Tibial nerve (tissue), 4 donors: Measurements from ENCODE around the gene RNF157. TPM values are rescaled to one million over a fixed set of nuclear protein-coding genes. Genes with fewer than 3 reads are reported as not detected.
"Not testable (repeated sequence)": the region's sequence is repeated elsewhere in the genome, so short reads cannot be mapped to it uniquely, and the experiment has no call there.

Experiments used
- DNase-seq, 2 donors: peaks; one replicate each; pipeline ENCODE4 v3.0.0-alpha.2; 2019; ENCODE audit warnings: low spot score in 2 of 2
- H3K27ac ChIP-seq, 4 donors: fragments of 200-600 bp; sonication (generic) in 3 of 4; one replicate each; pipeline ENCODE4 v1.5.1; 2017 to 2019; ENCODE audit warnings: mild to moderate bottlenecking in 1 of 4
- H3K27me3 ChIP-seq, 2 donors: fragments of 200-600 bp; sonication (generic) in 1 of 2; one replicate each; pipeline versions ENCODE4 v1.5.1 to v1.6.0; 2017 to 2019
- H3K36me3 ChIP-seq, 3 donors: fragments of 200-600 bp; sonication (generic); one replicate each; pipeline ENCODE4 v1.5.1; 2018 to 2019
- H3K4me1 ChIP-seq, 4 donors: fragments of 200-600 bp; sonication (generic) in 3 of 4; one replicate each; pipeline ENCODE4 v1.5.1; 2017 to 2019
- H3K4me3 ChIP-seq, 4 donors: fragments of 200-600 bp; sonication (generic) in 3 of 4; one replicate each; pipeline ENCODE4 v1.5.1; 2017 to 2019; ENCODE audit warnings: mild to moderate bottlenecking in 1 of 4, moderate library complexity in 1 of 4
- H3K9me3 ChIP-seq, 4 donors: fragments of 200-600 bp; sonication (generic) in 3 of 4; one replicate each; pipeline ENCODE4 v1.5.1; 2017 to 2019
- EP300 ChIP-seq, 2 donors: sonication (generic); formaldehyde crosslinking; IDR thresholded peaks; one replicate each; pipeline ENCODE4 v1.6.1; 2017; ENCODE audit warnings: antibody characterized with exemption in 2 of 2, mild to moderate bottlenecking in 1 of 2
- POLR2A ChIP-seq, 2 donors: fragments of 450-650 bp; IDR thresholded peaks; one replicate each; pipeline ENCODE4 v1.6.1; 2017; ENCODE audit warnings: antibody characterized with exemption in 2 of 2, mild to moderate bottlenecking in 2 of 2, moderate library complexity in 2 of 2
- WGBS, 2 donors: methylation state at CpG; one replicate each; pipeline ENCODE4 v1.1.5; 2018; 5-methylcytosine and 5-hydroxymethylcytosine counted together
- total RNA-seq, 4 donors: library from RNA; depleted of rRNA; stranded (reverse); fragments of >200 nt; gene quantifications; one replicate each; pipeline ENCODE4 v1.1.0, GENCODE V29; 2016
- TF ChIP-seq, protein P1 (sequence below), 5 experiments: fragments of 200-600 bp in 3 of 5; fragments of 450-650 bp in 2 of 5; sonication (generic) in 3 of 5; IDR thresholded peaks; one replicate each; pipeline ENCODE4 v1.5.1; 2016 to 2019; ENCODE audit warnings: antibody characterized with exemption in 5 of 5, mild to moderate bottlenecking in 3 of 5, moderate library complexity in 2 of 5

RNF157 gene
- total RNA-seq, 4 donors from 2014 or later = 11.1 to 18.9 (median 15.2) TPM

- TF ChIP-seq EP300 (IDR thresholded peaks at IDR 0.05) (no peak), POLR2A (IDR thresholded peaks at IDR 0.05) (no peak)
- TF ChIP-seq, protein P1, sequence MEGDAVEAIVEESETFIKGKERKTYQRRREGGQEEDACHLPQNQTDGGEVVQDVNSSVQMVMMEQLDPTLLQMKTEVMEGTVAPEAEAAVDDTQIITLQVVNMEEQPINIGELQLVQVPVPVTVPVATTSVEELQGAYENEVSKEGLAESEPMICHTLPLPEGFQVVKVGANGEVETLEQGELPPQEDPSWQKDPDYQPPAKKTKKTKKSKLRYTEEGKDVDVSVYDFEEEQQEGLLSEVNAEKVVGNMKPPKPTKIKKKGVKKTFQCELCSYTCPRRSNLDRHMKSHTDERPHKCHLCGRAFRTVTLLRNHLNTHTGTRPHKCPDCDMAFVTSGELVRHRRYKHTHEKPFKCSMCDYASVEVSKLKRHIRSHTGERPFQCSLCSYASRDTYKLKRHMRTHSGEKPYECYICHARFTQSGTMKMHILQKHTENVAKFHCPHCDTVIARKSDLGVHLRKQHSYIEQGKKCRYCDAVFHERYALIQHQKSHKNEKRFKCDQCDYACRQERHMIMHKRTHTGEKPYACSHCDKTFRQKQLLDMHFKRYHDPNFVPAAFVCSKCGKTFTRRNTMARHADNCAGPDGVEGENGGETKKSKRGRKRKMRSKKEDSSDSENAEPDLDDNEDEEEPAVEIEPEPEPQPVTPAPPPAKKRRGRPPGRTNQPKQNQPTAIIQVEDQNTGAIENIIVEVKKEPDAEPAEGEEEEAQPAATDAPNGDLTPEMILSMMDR (IDR thresholded peaks at IDR 0.05) = no peak
Measured at GRCh38 chr17:76188213-76189016, 51.9 kb downstream of the RNF157 start.

GRCh38 chr17:76186774-76187173 lies 53.5 kb downstream of the RNF157 start:
- not testable (repeated sequence) for H3K27me3 ChIP-seq, DNase-seq, H3K36me3 ChIP-seq, H3K27ac ChIP-seq, H3K4me3 ChIP-seq, H3K9me3 ChIP-seq
- WGBS, 2 donors = 96 to 98% methylated on average over 2 of the region's 2 CpGs
- H3K4me1 ChIP-seq = peaks cover 0 to 10% (median 2%) of the 10 kb centered on the region in 4 donors

More at GRCh38 chr17:76188213-76189016, 51.9 kb downstream of the RNF157 start:
- no peak for DNase-seq
- Histone ChIP-seq H3K4me1 (peaks cover 0 to 7% (median 1%) of the 10 kb centered on the region in 4 donors), H3K27me3 (no peaks in the 10 kb centered on the region), H3K4me3 (no peak overlapping the region), H3K27ac (no peak overlapping the region), H3K36me3 (no peaks in the 10 kb centered on the region), H3K9me3 (no peaks in the 10 kb centered on the region)
- WGBS, 2 donors = 79 to 84% methylated on average over 4 of the region's 4 CpGs

DNA sequence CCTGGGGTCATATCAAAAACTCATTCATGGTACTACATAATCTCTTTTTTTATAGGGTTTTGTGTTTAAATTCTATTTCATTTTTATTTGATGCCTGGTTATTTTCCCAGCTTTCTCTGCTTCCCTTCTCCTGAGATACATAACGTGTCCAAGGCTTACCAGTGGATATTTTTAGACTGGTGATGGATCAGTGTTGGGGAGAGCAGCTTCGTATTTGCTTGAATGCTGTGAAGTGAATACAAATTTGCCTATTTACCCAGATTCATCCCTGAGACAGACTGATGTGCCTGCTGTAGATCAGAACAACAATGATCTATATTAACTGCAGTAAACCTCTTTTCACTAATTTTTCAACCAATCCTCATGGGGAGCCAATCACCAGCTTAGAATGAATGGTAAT lies 56.0 kb downstream of the RNF157 start:
- no peak overlapping the region for H3K27ac ChIP-seq
- H3K27me3 ChIP-seq = no peaks in the 10 kb centered on the region
- 70 to 75% methylated on average over 2 of the region's 2 CpGs for WGBS, 2 donors
- H3K36me3 ChIP-seq = no peaks in the 10 kb centered on the region
- H3K9me3 ChIP-seq = no peaks in the 10 kb centered on the region
- peaks cover 0 to 8% (median 2%) of the 10 kb centered on the region in 4 donors for H3K4me1 ChIP-seq
- DNase-seq = no peak
- no peak overlapping the region for H3K4me3 ChIP-seq
- no peak for TF ChIP-seq EP300 (IDR thresholded peaks at IDR 0.05)
- no peak for TF ChIP-seq POLR2A (IDR thresholded peaks at IDR 0.05)
- TF ChIP-seq, protein P1 (IDR thresholded peaks at IDR 0.05) = no peak

DNA sequence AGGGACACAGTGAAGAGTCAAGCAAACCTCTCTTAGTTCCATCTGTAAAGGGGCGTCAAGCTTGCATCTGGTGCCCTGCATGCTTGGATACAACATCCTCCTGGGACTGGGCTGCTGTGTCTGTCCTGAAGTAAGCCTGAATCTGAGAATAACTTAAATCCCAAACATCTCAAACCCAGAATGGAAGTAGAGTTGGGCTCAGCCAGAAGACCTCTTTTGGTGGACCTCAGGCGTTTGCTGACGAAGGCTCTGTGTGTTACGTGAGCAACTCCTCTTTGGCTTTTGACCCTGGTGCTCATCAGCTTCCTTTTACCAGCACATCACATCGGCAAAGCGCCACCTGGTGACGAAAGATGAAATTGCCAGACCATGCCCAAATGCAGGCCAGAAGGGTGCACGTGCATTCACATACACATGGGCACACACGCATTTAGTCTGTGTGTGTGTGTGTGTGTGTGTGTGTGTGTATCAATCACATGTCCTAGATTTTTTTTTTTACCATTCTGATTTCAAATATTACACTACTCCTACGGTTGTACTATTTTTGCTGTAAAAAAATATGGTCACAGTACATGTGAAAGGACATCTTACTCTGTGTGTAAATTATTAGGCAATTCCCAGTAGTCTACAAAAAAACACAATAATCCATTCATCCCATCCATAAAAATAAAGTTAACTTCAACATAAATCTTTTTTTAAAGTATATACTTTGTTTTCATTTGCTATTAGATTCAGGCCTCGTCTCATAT lies 58.1 kb downstream of the RNF157 start:
- no peaks in the 10 kb centered on the region for H3K36me3 ChIP-seq
- H3K9me3 ChIP-seq = no peaks in the 10 kb centered on the region
- peak overlapping the region in 1 of 4 donors; percentile 18 for H3K27ac ChIP-seq
- no peaks in the 10 kb centered on the region for H3K27me3 ChIP-seq
- WGBS, 2 donors = 11% methylated on average over 11 of the region's 11 CpGs
- no peak overlapping the region for H3K4me3 ChIP-seq
- TF ChIP-seq, protein P1 (IDR thresholded peaks at IDR 0.05) = peak; percentile 86 to 90 (median 88)
- TF ChIP-seq EP300 (IDR thresholded peaks at IDR 0.05) (peak; percentile 31 to 52), POLR2A (IDR thresholded peaks at IDR 0.05) (no peak)
- DNase-seq = peak; percentile 92 to 99
- peaks cover 0 to 8% (median 2%) of the 10 kb centered on the region in 4 donors for H3K4me1 ChIP-seq

- Histone ChIP-seq H3K27me3 (no peaks in the 10 kb centered on the region), H3K4me3 (no peak overlapping the region), H3K4me1 (peaks cover 0 to 8% (median 2%) of the 10 kb centered on the region in 4 donors), H3K9me3 (no peaks in the 10 kb centered on the region), H3K27ac (peak overlapping the region in 1 of 4 donors; percentile 7), H3K36me3 (no peaks in the 10 kb centered on the region)
- DNase-seq = no peak
- WGBS, 2 donors = 80 to 81% methylated on average over 6 of the region's 6 CpGs
- TF ChIP-seq EP300 (IDR thresholded peaks at IDR 0.05) (no peak), POLR2A (IDR thresholded peaks at IDR 0.05) (no peak)
- TF ChIP-seq, protein P1 (IDR thresholded peaks at IDR 0.05) = no peak
Measured at GRCh38 chr17:76179496-76180467, 60.5 kb downstream of the RNF157 start.
